Parathyroid adenoma (tissue), 2 donors: Measurements from ENCODE around the gene ITPKB.

Experiments used
- H2AFZ ChIP-seq: fragments of 300-600 bp; sonication (generic); one replicate; pipeline ENCODE4 v1.7.0; 2017; ENCODE audit warnings: antibody characterized with exemption, mild to moderate bottlenecking
- H3K27ac ChIP-seq: fragments of 300-600 bp; sonication (generic); one replicate; pipeline ENCODE4 v1.7.0; 2017
- H3K27me3 ChIP-seq: fragments of 300-600 bp; sonication (generic); one replicate; pipeline ENCODE4 v1.7.0; 2017; ENCODE audit warnings: low read length; ENCODE audit not compliant: control insufficient read depth, insufficient read depth
- H3K36me3 ChIP-seq: fragments of 300-600 bp; sonication (generic); one replicate; pipeline ENCODE4 v1.7.0; 2017; ENCODE audit warnings: low read length; ENCODE audit not compliant: control insufficient read depth, insufficient read depth
- H3K4me1 ChIP-seq: fragments of 300-600 bp; sonication (generic); one replicate; pipeline ENCODE4 v1.7.0; 2017; ENCODE audit warnings: control low read depth
- H3K4me2 ChIP-seq: fragments of 300-600 bp; sonication (generic); one replicate; pipeline ENCODE4 v1.7.0; 2017; ENCODE audit warnings: low read length
- H3K4me3 ChIP-seq: fragments of 300-600 bp; sonication (generic); one replicate; pipeline ENCODE4 v1.7.0; 2017; ENCODE audit warnings: low read depth, low read length
- H3K79me2 ChIP-seq: fragments of 300-600 bp; sonication (generic); one replicate; pipeline ENCODE4 v1.7.0; 2017; ENCODE audit warnings: control low read depth
- H3K9ac ChIP-seq: fragments of 300-600 bp; sonication (generic); one replicate; pipeline ENCODE4 v1.7.0; 2017; ENCODE audit warnings: mild to moderate bottlenecking
- H3K9me3 ChIP-seq: fragments of 300-600 bp; sonication (generic); one replicate; pipeline ENCODE4 v1.7.0; 2017; ENCODE audit warnings: low read length; ENCODE audit not compliant: control insufficient read depth
- CTCF ChIP-seq: fragments of 300-600 bp; sonication (generic); IDR thresholded peaks from one replicate; pipeline ENCODE4 v1.7.0; 2017; ENCODE audit warnings: antibody characterized with exemption, mild to moderate bottlenecking
- donor health status: primary hyperparathyroidism.

The ITPKB gene

GRCh38 chr1:226738995-226739695 is at the start of gene ITPKB:
TSS of gene ITPKB (minus strand) at chr1:226739282. CDS start at chr1:226737458, 1,824 bp downstream.
- no peak for TF ChIP-seq CTCF
- peak within 1 kb of the TSS; percentile 91 for H3K4me2 ChIP-seq
- H3K4me1 ChIP-seq: no peaks in the 10 kb centered on the region

GRCh38 chr1:226787638-226788037 is 48.6 kb upstream of the ITPKB start:
- Histone ChIP-seq H3K79me2 (no peaks in the 10 kb centered on the region), H3K4me2 (no peak overlapping the region), H3K27me3 (no peaks in the 10 kb centered on the region), H3K9me3 (no peaks in the 10 kb centered on the region), H3K9ac (no peak overlapping the region), H3K4me1 (no peaks in the 10 kb centered on the region), H3K27ac (no peak overlapping the region), H3K36me3 (no peaks in the 10 kb centered on the region), H2AFZ (no peak overlapping the region), H3K4me3 (no peak overlapping the region)
- no peak for TF ChIP-seq CTCF

More at GRCh38 chr1:226738995-226739695, at the start of gene ITPKB:
- Histone ChIP-seq H3K27ac (peak within 1 kb of the TSS; percentile 74), H3K4me3 (peak within 1 kb of the TSS; percentile 72), H2AFZ (peak within 1 kb of the TSS; percentile 86), H3K27me3 (no peaks in the 10 kb centered on the region), H3K79me2 (no peaks in the 10 kb centered on the region), H3K9ac (peak within 1 kb of the TSS; percentile 28), H3K36me3 (no peaks in the 10 kb centered on the region), H3K9me3 (no peaks in the 10 kb centered on the region)

GRCh38 chr1:226787071-226787470 is 48.0 kb upstream of the ITPKB start:
- Histone ChIP-seq H3K9ac (no peak overlapping the region), H3K27ac (no peak overlapping the region)

GRCh38 chr1:226786550-226786949 is 47.5 kb upstream of the ITPKB start:
- no peak for TF ChIP-seq CTCF
- no peaks in the 10 kb centered on the region for H3K79me2 ChIP-seq
- H3K27me3 ChIP-seq: no peaks in the 10 kb centered on the region
- no peaks in the 10 kb centered on the region for H3K9me3 ChIP-seq
- no peak overlapping the region for H3K9ac ChIP-seq
- no peak overlapping the region for H3K27ac ChIP-seq
- no peak overlapping the region for H2AFZ ChIP-seq
- H3K36me3 ChIP-seq: no peaks in the 10 kb centered on the region
- H3K4me3 ChIP-seq: no peak overlapping the region
- no peak overlapping the region for H3K4me2 ChIP-seq
- no peaks in the 10 kb centered on the region for H3K4me1 ChIP-seq

More at GRCh38 chr1:226787071-226787470, 48.0 kb upstream of the ITPKB start:
- Histone ChIP-seq H3K4me1 (no peaks in the 10 kb centered on the region), H2AFZ (no peak overlapping the region), H3K36me3 (no peaks in the 10 kb centered on the region), H3K4me3 (no peak overlapping the region), H3K4me2 (no peak overlapping the region), H3K79me2 (no peaks in the 10 kb centered on the region), H3K9me3 (no peaks in the 10 kb centered on the region), H3K27me3 (no peaks in the 10 kb centered on the region)
- TF ChIP-seq CTCF: no peak

GRCh38 chr1:226785805-226786204 is 46.7 kb upstream of the ITPKB start:
- Histone ChIP-seq H3K79me2 (no peaks in the 10 kb centered on the region), H3K4me2 (no peak overlapping the region), H2AFZ (no peak overlapping the region), H3K4me3 (no peak overlapping the region), H3K27ac (no peak overlapping the region), H3K27me3 (no peaks in the 10 kb centered on the region), H3K9ac (no peak overlapping the region), H3K4me1 (no peaks in the 10 kb centered on the region), H3K36me3 (no peaks in the 10 kb centered on the region), H3K9me3 (no peaks in the 10 kb centered on the region)
- no peak for TF ChIP-seq CTCF
